HG03571 (cell line): ENCODE data around the gene ABCC12.

ENCODE experiments used
- ATAC-seq: cut with Tn5 transposase; IDR thresholded peaks from one replicate; pipeline ENCODE4 v1.9.1; 2021; ENCODE audit not compliant: unreplicated experiment

Gene ABCC12

DNA sequence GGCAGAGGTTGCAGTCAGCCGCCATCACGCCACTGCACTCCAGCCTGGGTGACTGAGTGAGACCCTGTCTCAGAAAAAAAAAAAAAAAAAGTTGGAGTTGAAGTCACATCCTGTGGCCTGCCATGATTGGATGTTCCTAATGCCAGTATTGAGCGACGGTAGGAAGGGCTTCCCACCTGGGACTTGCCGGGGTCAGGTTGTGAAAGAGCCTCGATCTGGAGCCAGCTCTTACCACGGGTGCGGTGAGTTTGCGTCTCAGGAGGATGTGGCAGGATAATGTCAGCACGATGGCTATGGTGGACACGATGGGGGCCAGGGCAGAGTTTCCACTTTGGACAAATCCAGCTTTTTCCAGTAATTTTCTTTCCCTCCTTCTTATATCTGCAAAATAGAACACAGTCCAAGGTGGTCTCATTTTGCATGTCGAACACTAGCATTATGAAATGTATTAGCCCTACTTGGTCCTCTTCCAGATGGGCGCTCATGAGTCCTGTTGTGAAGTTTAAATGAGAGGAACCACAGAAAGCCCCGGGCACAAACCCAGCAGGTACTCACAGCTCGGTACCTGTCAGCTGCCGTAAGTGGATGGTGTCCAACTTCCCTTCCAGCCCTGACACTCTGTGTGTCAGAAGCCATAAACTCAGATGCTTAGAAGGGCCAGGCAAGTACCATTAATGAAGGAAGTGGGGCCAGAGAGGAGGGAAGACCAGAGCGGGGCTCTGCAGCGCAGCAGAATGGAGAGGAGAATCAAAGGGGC lies 22.2 kb downstream of the ABCC12 start:
- no peak for ATAC-seq

DNA sequence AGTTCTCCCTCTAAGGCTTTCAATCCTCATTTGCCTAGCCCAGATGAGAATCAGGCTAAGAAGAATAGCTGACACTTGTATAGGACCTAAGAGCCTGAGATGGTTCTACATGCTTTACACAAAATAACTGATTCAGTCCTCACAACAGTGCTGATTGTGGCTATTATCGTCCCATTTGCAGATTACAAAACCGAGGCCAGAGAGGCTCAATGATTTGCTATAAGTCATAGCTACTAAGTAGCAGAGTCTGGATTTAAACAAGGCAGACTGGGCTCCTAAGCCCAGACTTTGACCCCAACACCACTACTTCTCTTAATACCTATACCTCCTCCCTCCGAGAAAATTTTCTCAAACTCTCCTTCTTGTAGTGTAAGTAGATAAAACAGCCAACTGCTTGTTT lies 23.1 kb downstream of the ABCC12 start:
- no peak for ATAC-seq

DNA sequence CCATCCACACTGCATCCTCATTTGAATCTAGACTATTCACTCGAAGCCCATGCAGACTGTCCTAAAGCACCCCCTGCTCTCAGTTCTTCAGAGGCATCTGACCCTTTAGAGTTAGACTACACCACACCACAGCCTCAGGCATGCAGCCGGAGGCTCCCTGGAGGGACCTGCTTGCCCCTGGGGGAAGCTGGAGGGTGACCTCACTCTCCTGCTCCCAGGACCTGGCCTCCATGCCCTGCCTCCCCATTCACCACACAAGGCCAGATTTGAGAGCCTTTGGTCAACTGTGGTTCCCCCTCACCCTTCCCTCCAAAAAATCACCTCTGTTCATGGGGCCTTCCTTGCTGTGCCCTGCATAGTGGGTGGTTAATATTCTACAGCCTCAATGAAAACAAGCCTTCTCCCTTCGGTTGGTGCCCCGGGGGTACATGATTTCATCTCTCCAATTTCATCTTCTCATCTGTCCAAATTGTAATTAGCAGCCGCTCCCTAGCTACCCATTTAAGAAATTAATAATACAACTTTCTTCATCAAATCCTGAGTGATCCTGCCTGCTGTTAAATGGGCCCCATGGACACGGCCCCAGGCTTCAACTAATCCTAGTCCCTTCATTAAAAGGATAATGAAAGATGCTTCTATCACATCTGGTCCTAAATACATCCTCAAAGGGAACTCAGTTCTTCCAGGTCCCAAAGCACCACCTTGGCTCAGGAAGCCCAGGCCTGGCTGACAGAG lies 24.4 kb downstream of the ABCC12 start:
- ATAC-seq: no peak

DNA sequence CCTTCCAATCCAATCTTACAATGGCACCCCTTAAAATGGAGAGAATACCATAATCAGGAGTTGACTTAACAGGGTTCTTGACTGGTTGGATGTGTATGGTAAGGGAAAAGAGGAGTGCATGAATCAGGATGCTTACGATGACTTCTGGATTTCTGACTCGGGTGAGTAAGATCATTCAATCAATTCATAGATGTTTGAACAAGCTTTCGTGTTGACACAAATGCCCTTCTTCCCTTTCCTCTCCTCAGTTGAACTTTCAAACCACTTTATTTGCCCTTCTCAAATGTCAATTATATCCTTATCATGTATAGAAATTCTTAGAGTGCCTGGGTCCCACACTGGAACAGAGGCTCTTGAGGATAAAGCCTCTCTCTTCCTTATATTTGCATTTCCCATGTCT lies 25.9 kb downstream of the ABCC12 start:
- ATAC-seq: no peak

DNA sequence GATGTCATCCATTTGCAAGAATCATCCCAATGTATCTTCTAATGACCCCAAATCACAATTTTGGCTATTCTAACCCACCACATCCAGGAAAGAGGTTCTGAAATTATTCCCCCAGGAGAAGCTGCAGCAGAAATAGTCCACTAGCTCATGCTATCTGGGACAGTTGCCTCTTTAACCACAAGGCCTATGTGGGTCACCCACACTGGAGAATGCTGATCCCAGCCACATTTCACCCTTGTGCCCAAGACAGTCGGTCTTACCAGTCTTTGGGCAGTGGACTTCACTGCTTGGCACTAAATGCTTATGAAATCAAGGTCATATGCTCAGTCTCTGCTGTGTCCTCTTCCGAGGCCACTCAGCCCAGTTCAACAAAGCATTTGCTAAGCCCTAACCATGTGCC lies 27.0 kb downstream of the ABCC12 start:
- no peak for ATAC-seq

DNA sequence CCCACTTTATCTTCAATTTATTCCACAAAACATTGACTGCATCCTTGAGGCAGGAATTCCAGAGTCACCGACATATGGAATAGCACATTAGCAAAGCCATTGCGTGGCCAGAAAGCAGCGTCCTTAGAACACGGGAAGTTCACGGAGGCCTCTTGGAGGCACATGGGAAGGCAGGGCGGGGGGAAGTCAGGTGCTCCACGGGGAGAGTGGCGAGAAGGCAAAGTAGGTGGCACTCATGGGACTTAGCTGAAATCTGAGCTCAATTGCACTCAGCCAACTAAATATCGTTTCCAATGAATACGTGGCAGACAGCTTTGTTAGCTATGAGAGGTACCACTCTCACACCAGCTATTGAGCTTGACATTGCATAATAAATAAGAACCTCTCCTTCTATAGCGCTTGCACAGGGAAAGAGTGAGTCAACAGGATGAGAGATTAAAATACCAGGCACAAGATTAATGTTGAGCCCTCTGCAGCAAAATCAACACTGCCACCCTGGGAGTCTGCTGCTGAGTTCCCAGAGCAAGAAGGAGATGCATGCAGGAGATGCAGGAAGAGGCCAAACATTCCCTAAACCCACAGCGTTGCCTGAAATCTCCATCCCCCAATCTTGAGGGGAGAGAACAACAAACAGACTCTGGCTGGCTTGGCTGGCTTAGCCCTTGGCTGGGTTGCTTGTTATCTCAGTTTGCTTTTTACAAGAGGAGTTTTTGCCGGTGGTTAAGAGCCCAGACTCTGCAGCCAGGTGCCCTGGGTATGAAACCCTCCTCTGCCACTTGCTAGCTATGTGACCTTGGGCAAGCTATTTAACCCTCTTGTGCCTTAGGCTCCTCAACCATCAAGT lies 28.8 kb downstream of the ABCC12 start:
- ATAC-seq: no peak

DNA sequence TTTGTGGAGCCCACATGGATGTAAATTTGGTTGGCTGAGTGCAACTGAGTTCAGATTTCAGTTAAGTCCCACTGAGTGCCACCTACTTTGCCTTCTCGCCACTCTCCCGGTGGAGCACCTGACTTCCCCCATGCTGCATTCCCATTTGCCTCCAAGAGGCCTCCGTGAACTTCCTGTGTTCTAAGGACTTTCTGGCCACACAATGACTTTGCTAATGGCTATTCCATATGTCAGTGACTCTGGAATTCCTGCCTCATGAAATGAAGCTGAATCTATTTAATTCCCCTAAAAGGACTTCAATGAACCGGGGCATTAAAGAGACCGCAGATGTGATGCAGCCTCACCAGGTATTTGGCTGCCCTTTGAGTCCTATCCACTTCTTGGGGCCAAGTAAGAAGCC lies 29.9 kb downstream of the ABCC12 start:
- ATAC-seq: no peak

DNA sequence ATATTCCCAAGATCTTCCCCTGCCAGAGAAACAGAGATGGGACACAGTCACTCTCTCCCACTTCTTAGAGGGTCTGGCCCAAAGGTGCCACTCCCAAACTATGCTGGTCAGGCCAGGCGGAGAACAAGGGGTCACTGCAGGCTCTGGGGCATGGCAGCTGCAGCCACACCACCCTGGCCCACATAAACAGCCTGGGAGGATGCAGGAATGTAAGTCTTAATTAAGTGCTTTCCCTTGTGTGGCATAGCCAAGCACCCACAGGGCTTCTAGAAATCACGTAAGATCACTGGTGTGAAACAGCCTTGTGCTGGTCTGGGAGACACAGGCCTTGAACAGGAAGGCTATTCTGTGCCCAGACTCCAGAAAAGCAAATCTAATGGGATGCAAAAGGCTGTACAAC lies 31.5 kb downstream of the ABCC12 start:
- no peak for ATAC-seq

DNA sequence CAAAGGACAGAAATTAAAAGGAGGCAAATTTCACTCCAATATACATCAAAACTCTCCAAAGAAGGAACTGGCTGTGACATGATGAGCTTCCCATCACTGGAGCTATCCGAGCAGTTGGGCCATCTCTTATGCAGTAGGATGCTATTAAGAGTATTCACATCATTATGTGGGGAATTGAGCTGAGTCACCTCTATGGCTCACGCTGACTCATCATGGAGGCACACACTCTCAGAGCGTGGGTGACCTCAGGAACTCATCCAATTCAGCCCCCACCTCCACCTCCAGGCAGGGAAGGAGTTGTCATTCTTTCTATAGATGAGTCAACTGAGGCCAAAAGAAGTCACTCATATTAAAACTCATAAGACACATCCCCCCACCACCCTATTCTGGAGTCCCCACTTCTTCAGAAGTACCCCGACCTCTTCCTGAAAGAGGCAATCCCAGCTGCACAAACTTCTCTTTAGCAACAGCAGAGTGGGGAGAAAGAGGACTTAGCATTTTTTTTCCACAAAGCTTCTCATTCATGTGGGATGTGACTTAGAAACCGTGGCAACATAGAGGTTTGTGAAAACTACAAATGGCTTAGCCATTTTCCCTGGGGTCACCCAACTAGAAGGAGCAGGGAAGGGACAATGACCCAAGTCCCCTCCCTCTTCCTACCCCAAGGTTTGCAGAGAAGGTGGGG lies 32.5 kb downstream of the ABCC12 start:
- ATAC-seq: no peak

DNA sequence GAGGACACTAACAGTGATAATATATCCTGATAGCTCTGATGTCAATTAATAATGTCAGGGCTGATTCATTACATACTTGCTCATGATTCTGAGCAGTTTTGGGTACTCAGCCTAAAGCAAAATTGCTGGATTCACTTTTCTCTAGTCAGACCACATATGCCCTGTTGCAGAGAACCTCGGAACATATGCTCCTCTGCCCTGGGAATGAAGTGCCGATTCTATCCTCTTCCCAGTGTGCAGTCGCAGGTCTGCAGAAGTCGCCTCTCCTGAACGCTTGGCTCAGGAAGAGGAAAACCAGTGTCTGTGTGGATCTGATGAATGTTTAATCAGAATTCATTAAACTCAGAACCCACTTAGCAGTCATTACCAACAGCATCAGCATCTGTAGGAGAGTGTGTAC lies 34.5 kb downstream of the ABCC12 start:
- ATAC-seq: no peak

DNA sequence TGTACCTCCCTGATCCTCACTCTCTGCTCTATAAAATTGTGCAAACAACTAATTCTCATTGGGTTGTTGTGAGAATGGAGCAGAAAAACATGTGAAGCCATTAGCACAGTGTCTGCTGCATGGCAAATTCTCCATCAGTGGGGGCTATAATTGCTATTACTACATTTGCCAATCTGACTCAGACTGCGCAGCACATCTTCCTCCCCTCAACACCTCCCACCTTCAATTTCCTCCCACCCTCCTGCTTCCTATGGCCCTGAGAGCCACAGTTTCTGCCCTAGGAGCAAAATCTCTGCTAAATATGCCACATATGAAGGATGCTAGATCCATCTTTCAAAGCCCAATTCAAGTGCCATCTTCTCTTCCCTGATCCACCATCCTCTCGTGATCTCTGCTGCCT lies 37.0 kb downstream of the ABCC12 start:
- no peak for ATAC-seq

DNA sequence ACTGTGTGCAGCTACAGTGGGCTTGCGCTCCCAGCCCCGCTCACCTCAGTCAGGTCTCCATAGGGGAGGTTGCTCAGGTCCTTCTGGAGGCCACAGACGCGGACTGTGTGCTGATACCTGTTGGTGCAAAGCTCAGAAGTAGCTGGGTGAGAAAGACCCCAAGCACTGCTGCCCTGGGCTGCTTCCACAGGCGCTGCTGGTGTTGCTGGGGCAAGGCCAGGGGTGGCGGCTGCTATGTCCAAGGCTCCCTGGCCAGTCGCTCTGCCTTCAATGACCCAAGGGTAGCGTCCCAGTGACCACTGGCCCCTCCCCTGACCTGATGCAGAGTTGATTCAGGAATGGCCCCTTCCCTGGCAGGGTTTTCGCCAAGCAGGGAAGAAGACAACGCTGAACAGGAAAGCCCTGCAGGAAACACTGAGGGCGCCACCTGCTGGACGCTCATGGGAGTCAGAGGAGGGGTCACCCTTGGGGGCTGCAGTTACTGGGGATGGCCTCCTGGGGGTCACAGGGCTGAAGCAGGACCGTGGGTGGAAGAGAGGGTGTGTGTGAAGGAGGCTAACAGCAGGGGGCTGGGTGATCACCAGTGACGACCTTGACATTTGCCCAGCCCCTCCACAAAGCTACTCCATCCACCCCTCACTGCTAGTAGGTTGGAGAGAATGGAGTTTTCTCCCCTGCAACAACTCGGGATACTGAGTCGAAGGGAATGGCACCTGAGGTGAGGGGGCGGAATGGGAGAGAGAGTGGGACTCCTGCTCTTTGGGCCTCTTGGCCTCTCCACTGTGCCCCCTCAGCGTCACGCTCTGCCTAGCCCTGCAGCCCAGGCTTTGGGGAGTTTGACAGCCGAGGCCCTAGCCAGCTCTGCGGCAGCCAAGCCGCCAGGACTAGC lies 38.3 kb downstream of the ABCC12 start:
- no peak for ATAC-seq

DNA sequence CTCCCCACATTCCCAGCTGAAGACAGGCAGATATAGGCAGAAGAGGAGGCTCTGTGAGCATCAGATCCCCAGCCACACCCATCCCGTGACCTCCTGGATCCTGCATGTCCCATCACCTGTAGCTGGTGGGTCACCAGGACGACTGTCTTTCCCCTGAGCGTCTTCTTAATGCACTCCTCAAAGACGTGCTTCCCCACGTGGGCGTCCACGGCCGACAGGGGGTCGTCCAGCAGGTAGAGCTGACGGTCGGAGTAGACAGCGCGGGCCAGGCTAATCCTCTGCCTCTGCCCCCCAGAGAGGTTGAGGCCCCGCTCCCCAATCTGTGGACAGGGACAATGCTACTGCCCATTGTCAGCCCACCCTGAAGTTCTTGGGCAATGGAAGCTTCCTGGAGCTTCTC lies 40.5 kb downstream of the ABCC12 start:
- no peak for ATAC-seq

DNA sequence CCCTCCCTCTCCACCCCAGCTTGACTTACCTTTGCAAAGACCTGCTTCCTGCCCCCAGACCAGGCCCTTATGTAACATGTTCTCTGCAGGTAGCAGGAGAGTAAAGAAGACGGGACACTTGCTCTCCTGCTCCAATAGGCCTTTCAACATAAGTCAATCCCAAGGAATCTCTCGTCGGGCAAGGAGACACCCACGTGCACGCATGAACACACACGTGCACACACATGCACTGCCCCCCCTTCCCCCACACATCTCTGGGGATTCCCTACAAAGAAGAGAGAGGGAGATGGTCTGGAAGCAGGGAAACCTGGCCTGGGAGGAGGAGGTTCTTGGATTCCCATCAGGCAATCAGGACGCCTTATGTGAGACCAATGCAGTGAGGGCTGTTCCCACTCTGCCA lies 41.4 kb downstream of the ABCC12 start:
- no peak for ATAC-seq

DNA sequence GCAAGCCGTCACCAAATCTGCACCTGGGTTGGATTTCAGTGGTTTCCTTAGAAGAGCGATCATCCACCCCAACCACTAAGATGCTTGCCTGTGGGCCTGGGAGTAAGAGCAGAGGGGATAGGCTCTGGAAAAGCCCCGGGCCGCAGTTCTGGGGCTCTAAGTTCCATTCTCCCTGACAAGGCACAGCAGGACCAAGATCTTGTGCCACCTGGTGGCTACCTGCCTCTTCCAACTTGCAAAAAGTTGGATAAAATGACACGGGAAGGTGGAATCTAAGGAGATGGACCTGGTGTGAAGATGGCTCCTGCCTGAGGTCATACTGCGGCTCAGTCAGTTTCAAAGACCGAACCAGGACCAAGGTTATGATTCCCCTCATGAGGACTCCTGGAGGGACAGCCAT lies 42.3 kb downstream of the ABCC12 start:
- ATAC-seq: no peak

DNA sequence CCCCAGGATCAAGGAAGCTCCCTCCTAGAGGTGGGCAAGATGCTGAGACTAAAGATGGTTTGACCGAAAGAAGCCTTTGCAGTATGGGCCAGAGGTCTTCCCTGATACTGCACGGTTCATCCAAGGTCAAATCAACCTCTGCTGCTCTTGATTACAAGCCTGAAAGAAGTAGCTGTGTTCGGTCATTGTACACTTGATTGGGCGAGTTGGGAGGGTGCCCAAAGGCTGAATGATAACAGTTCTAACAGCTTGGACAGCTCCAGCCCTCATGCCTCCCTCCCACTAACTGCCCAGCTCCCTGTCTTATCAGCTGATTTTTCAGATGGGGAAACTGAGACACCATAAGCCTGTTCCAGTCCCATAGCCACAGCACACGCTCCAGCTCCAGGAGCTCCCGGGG lies 42.8 kb downstream of the ABCC12 start:
- no peak for ATAC-seq

DNA sequence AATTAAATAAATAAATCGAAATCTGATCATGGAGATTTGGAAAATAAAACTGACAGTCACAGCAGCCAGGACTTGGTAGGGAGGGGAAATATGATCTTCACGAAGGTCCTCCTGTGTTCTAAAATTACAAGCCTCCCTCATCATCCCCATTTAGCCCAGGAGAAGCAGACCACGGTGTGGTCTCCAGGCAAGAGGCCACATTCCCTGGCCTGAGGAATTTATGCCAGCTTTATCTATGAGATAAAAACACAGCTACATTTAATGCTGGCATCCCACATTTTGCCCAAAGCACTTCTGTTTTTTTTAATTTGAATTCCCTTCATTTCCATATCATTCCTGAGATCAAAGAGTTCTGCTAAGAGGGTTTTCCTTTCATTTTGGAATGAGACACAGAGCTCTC lies 43.2 kb downstream of the ABCC12 start:
- no peak for ATAC-seq

DNA sequence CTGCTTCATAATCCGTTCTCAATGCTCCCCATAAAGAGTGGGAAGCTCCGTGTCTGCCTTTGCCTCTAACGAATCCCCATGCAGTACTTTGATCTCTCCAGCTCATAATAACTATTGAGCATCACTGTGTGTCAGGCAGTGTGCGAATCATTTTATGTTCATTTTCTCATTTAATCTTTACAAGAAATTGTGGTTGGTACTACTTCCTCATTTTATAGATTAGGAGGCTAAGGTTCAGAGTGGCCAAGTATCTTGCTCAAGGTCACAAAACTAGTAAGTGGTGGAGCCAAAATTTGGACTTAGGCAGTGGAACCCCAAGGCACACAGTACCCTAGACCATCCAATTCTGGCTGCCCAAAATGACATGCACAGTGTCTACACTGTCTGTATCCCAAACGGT lies 44.8 kb downstream of the ABCC12 start:
- ATAC-seq: no peak

DNA sequence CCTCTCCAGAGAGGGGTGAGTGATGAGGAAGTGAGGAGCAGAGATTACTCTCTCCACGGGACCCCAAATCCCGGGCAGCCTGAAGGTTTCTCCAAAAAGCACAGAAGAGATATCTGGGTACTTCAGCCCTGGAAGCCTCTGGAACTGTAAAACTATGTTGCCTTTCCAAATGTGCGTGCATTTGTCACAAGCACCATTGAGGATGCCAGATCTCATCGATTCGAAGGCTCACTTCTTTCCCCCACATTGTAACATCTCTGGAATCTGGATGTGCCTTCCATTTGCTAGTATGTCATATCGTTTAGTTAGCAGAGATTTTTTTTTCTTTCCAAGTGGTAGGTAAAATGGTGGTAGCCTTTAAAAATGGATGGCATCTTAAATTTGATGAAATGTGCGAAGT lies 45.8 kb downstream of the ABCC12 start:
- ATAC-seq: no peak

DNA sequence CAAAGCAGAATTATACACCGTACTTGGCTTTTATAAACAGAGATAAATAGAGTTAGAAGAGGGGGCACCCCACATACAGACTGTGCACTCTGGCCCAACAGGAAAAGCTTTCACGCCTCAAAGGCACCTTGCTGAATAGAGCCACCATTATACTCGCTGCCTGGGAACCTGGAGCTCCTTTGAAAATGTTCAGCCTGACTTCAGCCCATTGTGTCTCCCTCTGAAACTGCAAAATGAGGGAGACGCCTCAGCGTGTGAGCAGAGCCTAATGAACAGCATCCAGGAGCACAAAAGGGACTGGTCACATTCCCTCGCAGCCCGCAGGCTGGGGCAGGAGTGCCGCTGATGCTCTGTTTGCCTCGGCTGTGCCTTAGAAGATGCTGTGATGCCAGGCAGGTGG lies 46.3 kb downstream of the ABCC12 start:
- ATAC-seq: no peak
